ENCODE measurements around the gene LTBP2. TPM values are rescaled to one million over a fixed set of nuclear protein-coding genes. Genes with fewer than 3 reads are reported as not detected.

LTBP2 gene
- total RNA-seq, 2 donors from 2014 or later: 674 to 973 TPM

GRCh38 chr14:74510959-74511409 is 101.1 kb downstream of the LTBP2 start:
- H3K4me1 ChIP-seq (ENCODE audit: control insufficient read depth in 1 of 2, low read depth in 2 of 2): peaks cover 19 to 59% of the 10 kb centered on the region in 2 donors
- no peak for DNase-seq (ENCODE audit: low spot score)
- H3K27me3 ChIP-seq (replicated peaks; ENCODE audit: insufficient read depth): no peaks in the 10 kb centered on the region
- H3K36me3 ChIP-seq: peaks cover 61% of the 10 kb centered on the region
- peak overlapping the region; percentile 70 to 82 for H3K27ac ChIP-seq
- TF ChIP-seq CTCF (IDR thresholded peaks at IDR 0.05): no peak
- no peaks in the 10 kb centered on the region for H3K9me3 ChIP-seq
- H3K4me3 ChIP-seq: no peak overlapping the region
- no peak for ATAC-seq (ENCODE audit: insufficient number of reproducible peaks, low FRiP score, low read depth)

- Histone ChIP-seq H3K4me1 (ENCODE audit: control insufficient read depth in 1 of 2, low read depth in 2 of 2) (peaks cover 19 to 53% of the 10 kb centered on the region in 2 donors), H3K36me3 (peaks cover 61% of the 10 kb centered on the region), H3K27me3 (replicated peaks; ENCODE audit: insufficient read depth) (no peaks in the 10 kb centered on the region), H3K9me3 (no peaks in the 10 kb centered on the region), H3K4me3 (no peak overlapping the region), H3K27ac (peak overlapping the region; percentile 70 to 82)
- TF ChIP-seq CTCF (IDR thresholded peaks at IDR 0.05): no peak
- DNase-seq (ENCODE audit: low spot score): no peak
- no peak for ATAC-seq (ENCODE audit: insufficient number of reproducible peaks, low FRiP score, low read depth)
Measured at GRCh38 chr14:74510223-74510931, 101.7 kb downstream of the LTBP2 start.

GRCh38 chr14:74509587-74510222 is 102.3 kb downstream of the LTBP2 start:
- no peaks in the 10 kb centered on the region for H3K27me3 ChIP-seq (replicated peaks; ENCODE audit: insufficient read depth)
- H3K27ac ChIP-seq: peak overlapping the region; percentile 70 to 82
- peaks cover 66% of the 10 kb centered on the region for H3K36me3 ChIP-seq
- no peak for TF ChIP-seq CTCF (IDR thresholded peaks at IDR 0.05)
- no peaks in the 10 kb centered on the region for H3K9me3 ChIP-seq
- peaks cover 19 to 46% of the 10 kb centered on the region in 2 donors for H3K4me1 ChIP-seq (ENCODE audit: control insufficient read depth in 1 of 2, low read depth in 2 of 2)
- ATAC-seq (ENCODE audit: insufficient number of reproducible peaks, low FRiP score, low read depth): no peak
- H3K4me3 ChIP-seq: no peak overlapping the region
- no peak for DNase-seq (ENCODE audit: low spot score)

GRCh38 chr14:74508844-74509428 is 103.1 kb downstream of the LTBP2 start:
- Histone ChIP-seq H3K4me1 (ENCODE audit: control insufficient read depth in 1 of 2, low read depth in 2 of 2) (peaks cover 14 to 38% of the 10 kb centered on the region in 2 donors), H3K4me3 (no peak overlapping the region), H3K9me3 (no peaks in the 10 kb centered on the region), H3K36me3 (peaks cover 67% of the 10 kb centered on the region), H3K27me3 (replicated peaks; ENCODE audit: insufficient read depth) (no peaks in the 10 kb centered on the region), H3K27ac (peak overlapping the region in 1 of 2 donors; percentile 82)
- no peak for TF ChIP-seq CTCF (IDR thresholded peaks at IDR 0.05)
- ATAC-seq (ENCODE audit: insufficient number of reproducible peaks, low FRiP score, low read depth): no peak
- DNase-seq (ENCODE audit: low spot score): no peak

GRCh38 chr14:74508292-74508731 is 103.7 kb downstream of the LTBP2 start:
- peaks cover 70% of the 10 kb centered on the region for H3K36me3 ChIP-seq
- no peak for ATAC-seq (ENCODE audit: insufficient number of reproducible peaks, low FRiP score, low read depth)

More at GRCh38 chr14:74508292-74508731, 103.7 kb downstream of the LTBP2 start:
- DNase-seq (ENCODE audit: low spot score): no peak
- Histone ChIP-seq H3K4me3 (no peak overlapping the region), H3K9me3 (no peaks in the 10 kb centered on the region), H3K27me3 (replicated peaks; ENCODE audit: insufficient read depth) (no peaks in the 10 kb centered on the region), H3K4me1 (ENCODE audit: control insufficient read depth in 1 of 2, low read depth in 2 of 2) (peaks cover 11 to 32% of the 10 kb centered on the region in 2 donors), H3K27ac (peak overlapping the region in 1 of 2 donors; percentile 82)
- no peak for TF ChIP-seq CTCF (IDR thresholded peaks at IDR 0.05)
